Measurements from ENCODE around the gene JMJD8. TPM values are rescaled to one million over a fixed set of nuclear protein-coding genes. Genes with fewer than 3 reads are reported as not detected.

The JMJD8 gene
- total RNA-seq, 1 donor from 2014 or later = 158 TPM

GRCh38 chr16:667113-667779 lies 16.9 kb downstream of the JMJD8 start:
- Histone ChIP-seq H3K9me3 (no peaks in the 10 kb centered on the region), H3K4me1 (peaks cover 0 to 14% of the 10 kb centered on the region in 2 donors), H3K27ac (peak overlapping the region; percentile 28 to 88), H3K36me3 (peaks cover 29% of the 10 kb centered on the region in 2 donors), H3K4me3 (peak overlapping the region; percentile 86 to 98), H3K27me3 (no peaks in the 10 kb centered on the region)
- intact Hi-C loops (cut with DNase I) = loop anchor here (10.0 kb wide), 1 partner anchor 272 kb away; the partner anchor contains the start of gene NME4
- DNase-seq (ENCODE audit: low spot score in 2 of 2) = no peak
- TF ChIP-seq CTCF (IDR thresholded peaks at IDR 0.05) = no peak

DNA sequence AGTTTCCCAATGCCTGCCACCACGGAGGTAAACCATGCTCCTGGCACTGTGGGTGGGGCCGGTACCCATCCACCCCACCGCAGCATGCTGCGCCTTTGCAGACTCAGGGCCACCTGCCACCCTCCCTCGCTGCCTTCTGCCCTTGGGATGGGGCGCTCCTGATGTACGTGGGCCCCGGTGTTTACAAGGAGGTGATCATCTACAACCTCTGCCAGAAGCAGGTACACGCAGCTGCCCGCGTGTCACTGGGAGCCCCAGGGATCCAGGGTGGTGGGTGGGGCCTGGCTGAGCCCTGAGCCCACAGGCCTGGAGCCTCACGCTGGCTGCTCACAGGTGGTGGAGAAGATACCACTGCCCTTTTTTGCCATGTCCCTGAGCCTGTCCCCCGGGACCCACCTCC lies 17.6 kb downstream of the JMJD8 start:
- H3K27ac ChIP-seq = no peak overlapping the region
- intact Hi-C loops (cut with DNase I) = loop anchor here (10.0 kb wide), 1 partner anchor 272 kb away; the partner anchor contains the start of gene NME4
- no peak for DNase-seq (ENCODE audit: low spot score in 2 of 2)
- H3K27me3 ChIP-seq = no peaks in the 10 kb centered on the region
- no peak overlapping the region for H3K4me3 ChIP-seq
- peaks cover 22% of the 10 kb centered on the region in 2 donors for H3K36me3 ChIP-seq
- peaks cover 0 to 14% of the 10 kb centered on the region in 2 donors for H3K4me1 ChIP-seq
- no peak for TF ChIP-seq CTCF (IDR thresholded peaks at IDR 0.05)
- H3K9me3 ChIP-seq = no peaks in the 10 kb centered on the region

DNA sequence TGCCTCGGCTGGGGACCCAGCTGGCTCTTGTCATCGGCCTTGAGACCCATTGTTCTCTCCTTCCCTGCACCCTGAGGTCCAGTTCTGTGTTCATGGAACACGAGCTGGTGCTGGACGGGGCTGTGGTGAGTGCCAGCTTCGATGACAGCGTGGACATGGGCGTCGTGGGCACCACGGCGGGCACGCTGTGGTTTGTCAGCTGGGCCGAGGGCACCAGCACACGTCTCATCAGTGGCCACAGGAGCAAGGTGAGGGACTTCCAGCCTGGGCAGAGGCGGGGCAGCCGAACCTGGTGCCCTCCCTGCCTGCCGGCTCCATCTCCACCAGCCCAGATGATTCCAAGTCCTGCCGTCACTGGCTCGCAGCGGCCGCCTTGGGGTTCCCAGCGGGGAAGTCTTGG lies 21.5 kb downstream of the JMJD8 start:
- no peak for DNase-seq (ENCODE audit: low spot score in 2 of 2)
- TF ChIP-seq CTCF (IDR thresholded peaks at IDR 0.05) = no peak
- Histone ChIP-seq H3K27ac (no peak overlapping the region), H3K4me3 (no peak overlapping the region), H3K36me3 (no peaks in the 10 kb centered on the region), H3K4me1 (peaks cover 0 to 10% of the 10 kb centered on the region in 2 donors), H3K9me3 (no peaks in the 10 kb centered on the region), H3K27me3 (no peaks in the 10 kb centered on the region)
- intact Hi-C loops (cut with DNase I) = loop anchor here (10.0 kb wide), 1 partner anchor 268 kb away; the partner anchor contains the start of gene NME4

GRCh38 chr16:662095-662494 lies 22.0 kb downstream of the JMJD8 start:
- TF ChIP-seq CTCF (IDR thresholded peaks at IDR 0.05) = no peak
- Histone ChIP-seq H3K27me3 (no peaks in the 10 kb centered on the region), H3K4me1 (peaks cover 0 to 5% of the 10 kb centered on the region in 2 donors), H3K36me3 (no peaks in the 10 kb centered on the region), H3K27ac (no peak overlapping the region), H3K4me3 (no peak overlapping the region), H3K9me3 (no peaks in the 10 kb centered on the region)
- intact Hi-C loops (cut with DNase I) = loop anchor here (10.0 kb wide), 1 partner anchor 267 kb away; the partner anchor contains the start of gene NME4
- DNase-seq (ENCODE audit: low spot score in 2 of 2) = no peak

DNA sequence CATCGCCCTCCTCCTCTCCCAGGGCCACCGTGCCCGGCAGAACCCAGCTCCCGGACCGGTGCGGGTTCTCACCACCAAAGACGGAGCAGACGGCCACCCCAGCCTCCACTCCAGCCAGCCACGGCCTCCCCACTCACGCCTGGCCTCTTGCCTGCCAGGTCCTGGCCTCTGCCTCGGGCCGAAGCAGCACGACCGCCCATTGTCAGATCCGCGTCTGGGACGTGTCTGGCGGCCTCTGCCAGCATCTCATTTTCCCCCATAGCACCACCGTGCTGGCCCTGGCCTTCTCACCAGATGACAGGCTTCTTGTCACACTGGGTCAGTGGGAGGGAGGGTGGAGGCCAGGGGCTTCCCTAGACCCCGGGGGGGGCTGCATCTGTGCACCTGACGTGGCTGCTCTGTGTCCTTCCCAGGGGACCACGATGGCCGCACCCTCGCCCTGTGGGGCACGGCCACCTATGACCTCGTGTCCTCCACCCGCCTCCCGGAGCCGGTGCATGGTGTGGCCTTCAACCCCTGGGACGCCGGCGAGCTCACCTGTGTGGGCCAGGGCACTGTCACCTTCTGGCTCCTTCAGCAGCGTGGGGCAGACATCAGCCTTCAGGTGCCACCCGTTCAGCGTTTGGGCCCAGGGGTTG lies 22.8 kb downstream of the JMJD8 start:
- TF ChIP-seq CTCF (IDR thresholded peaks at IDR 0.05) = no peak
- intact Hi-C loops (cut with DNase I) = loop anchor here (2.0 to 10.0 kb wide), 2 partner anchors 25 to 267 kb away; partner anchors contain the start of genes METTL26 and NME4
- Histone ChIP-seq H3K36me3 (no peaks in the 10 kb centered on the region), H3K9me3 (no peaks in the 10 kb centered on the region), H3K4me1 (peaks cover 0 to 5% of the 10 kb centered on the region in 2 donors), H3K27ac (no peak overlapping the region), H3K27me3 (no peaks in the 10 kb centered on the region), H3K4me3 (peak overlapping the region; percentile 6 to 15)
- DNase-seq (ENCODE audit: low spot score in 2 of 2) = no peak
